HepG2 (cell line): ENCODE data around the gene UBR1. TPM values are rescaled to one million over a fixed set of nuclear protein-coding genes. Genes with fewer than 3 reads are reported as not detected.
A peak's percentile ranks its signal among the peaks of the same experiment; 100 is the strongest.

Experiments
- ARNT2 ChIP-seq: sonication (generic); formaldehyde crosslinking; IDR thresholded peaks from 2 replicates; pipeline ENCODE4 v1.8.0; 2022; ENCODE audit warnings: mild to moderate bottlenecking, low read depth, missing genetic modification reagents, moderate library complexity
- CENPBD1 ChIP-seq: sonication (generic); formaldehyde crosslinking; IDR thresholded peaks from 2 replicates; pipeline ENCODE4 v1.8.0; 2022; ENCODE audit warnings: missing genetic modification reagents, low read depth, mild to moderate bottlenecking, borderline replicate concordance
- ELK4 ChIP-seq: sonication (generic); formaldehyde crosslinking; IDR thresholded peaks from 2 replicates; pipeline ENCODE4 v1.9.0; 2021; ENCODE audit warnings: missing genetic modification reagents, borderline replicate concordance
- HMG20B ChIP-seq: conservative IDR thresholded peaks from 2 replicates; pipeline ENCODE4 v1.6.1; 2016; ENCODE audit warnings: missing genetic modification reagents, missing compliant biosample characterization
- HNRNPL ChIP-seq: fragments of 200-400 bp; formaldehyde crosslinking; IDR thresholded peaks from 2 replicates; pipeline ENCODE4 v1.6.1; 2017; ENCODE audit warnings: mild to moderate bottlenecking, low read depth, low read length
- IRF2 ChIP-seq: IDR thresholded peaks from 2 replicates; pipeline ENCODE4 v1.6.1; 2018; ENCODE audit warnings: missing genetic modification reagents, missing compliant biosample characterization
- JUNB ChIP-seq: sonication (generic); formaldehyde crosslinking; IDR thresholded peaks from 2 replicates; pipeline ENCODE4 v1.8.0; 2022; ENCODE audit warnings: missing genetic modification reagents, mild to moderate bottlenecking, borderline replicate concordance
- KAT7 ChIP-seq: IDR thresholded peaks from 2 replicates; pipeline ENCODE4 v1.6.1; 2018; ENCODE audit warnings: borderline replicate concordance, missing compliant biosample characterization
- MIXL1 ChIP-seq: IDR thresholded peaks from 2 replicates; pipeline ENCODE4 v1.6.1; 2016
- NFKB2 ChIP-seq: sonication (generic); formaldehyde crosslinking; IDR thresholded peaks from 2 replicates; pipeline ENCODE4 v1.4.0; 2020; ENCODE audit warnings: missing genetic modification reagents, borderline replicate concordance
- PRDM10 ChIP-seq: sonication (generic); formaldehyde crosslinking; IDR thresholded peaks from 2 replicates; pipeline ENCODE4 v1.4.0; 2020; ENCODE audit warnings: low read depth, missing genetic modification reagents
- XBP1 ChIP-seq: sonication (generic); formaldehyde crosslinking; IDR thresholded peaks from 2 replicates; pipeline ENCODE4 v1.5.0; 2020; ENCODE audit warnings: missing genetic modification reagents
- ZNF251 ChIP-seq: sonication (generic); formaldehyde crosslinking; IDR thresholded peaks from 2 replicates; pipeline ENCODE4 v1.9.0; 2021; ENCODE audit warnings: mild to moderate bottlenecking, missing genetic modification reagents
- ZNF569 ChIP-seq: sonication (generic); formaldehyde crosslinking; IDR thresholded peaks from 2 replicates; pipeline ENCODE4 v1.5.0; 2020; ENCODE audit warnings: mild to moderate bottlenecking, missing genetic modification reagents, moderate library complexity, borderline replicate concordance
- polyA plus RNA-seq, 8 experiments: library from polyadenylated mRNA; depleted of rRNA in 3 of 8; stranded (reverse) in 7 of 8; unstranded in 1 of 8; fragments of >200 nt; fragmentation: Illumina TruSeq in 4 of 8; extraction: Trizol in 4 of 8; gene quantifications; 2 replicates each; pipeline versions ENCODE4 v1.2.1 to v1.2.3, GENCODE V29; 2011 to 2016; ENCODE audit warnings: low read depth in 4 of 8, missing spikeins in 1 of 8, mixed read lengths in 1 of 8; ENCODE audit not compliant: insufficient read depth in 1 of 8
- total RNA-seq, 5 experiments: library from RNA; depleted of rRNA; stranded (reverse); fragments of >200 nt; fragmentation: Illumina TruSeq; extraction: Trizol; gene quantifications; 2 replicates each; pipeline ENCODE4 v1.2.3, GENCODE V29; 2016; ENCODE audit warnings: low read depth in 1 of 5
- TF ChIP-seq, protein P1 (sequence below): fragments of 450-650 bp; IDR thresholded peaks from 2 replicates; pipeline ENCODE4 v1.6.1; 2017
- TF ChIP-seq, protein P2 (sequence below): sonication (generic); formaldehyde crosslinking; IDR thresholded peaks from 2 replicates; pipeline ENCODE4 v1.5.0; 2020; ENCODE audit warnings: mild to moderate bottlenecking, low read depth, missing genetic modification reagents, borderline replicate concordance
- TF ChIP-seq, protein P3 (sequence below): sonication (generic); formaldehyde crosslinking; IDR thresholded peaks from 2 replicates; pipeline ENCODE4 v1.4.0; 2020; ENCODE audit warnings: missing genetic modification reagents

UBR1 gene
- total and polyA plus RNA-seq, 2 of the 13 experiments (the other 11 are each of a cell fraction or from before 2014, with no cell fraction given) = 6.4 to 18.0 TPM

DNA sequence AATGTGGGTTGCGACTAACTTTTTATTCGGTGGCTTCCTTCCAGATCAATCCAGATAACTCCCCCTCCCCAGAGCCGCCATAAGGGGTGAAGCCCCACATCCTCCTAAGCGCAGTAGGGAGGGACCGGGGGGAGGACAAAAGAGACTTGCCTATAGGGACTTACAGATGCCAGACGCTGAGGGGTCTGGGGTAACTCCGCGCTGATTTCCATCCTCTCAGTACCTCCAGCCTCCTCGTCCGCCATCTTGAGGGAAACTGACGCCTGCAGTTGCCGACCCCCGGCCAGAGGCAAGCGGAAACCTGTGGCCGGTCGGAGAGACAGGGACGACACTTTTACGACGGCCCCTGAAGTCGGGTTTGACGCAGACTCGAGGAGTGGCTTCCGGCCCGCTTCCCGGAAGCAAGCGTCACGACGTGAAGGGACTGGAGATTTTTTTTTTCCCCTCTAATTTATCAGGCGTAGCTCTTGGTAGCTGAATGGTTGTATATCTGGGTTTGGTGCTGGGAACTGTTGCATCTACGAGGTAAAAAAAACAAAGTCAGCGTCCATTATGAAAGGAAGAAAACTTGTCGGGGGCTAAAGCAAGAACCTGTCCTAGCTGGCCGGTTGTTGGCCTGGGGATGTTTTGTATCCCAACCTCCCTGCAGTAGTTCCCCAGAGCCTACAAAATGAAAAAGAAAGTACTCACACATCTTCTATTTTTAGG, at the start of gene UBR1 (continued):
- no peak for TF ChIP-seq JUNB (CRISPR knock-in tag)
- TF ChIP-seq MIXL1 = 0 out of 2 replicates have a peak, but pooled peaks have one; percentile 31
- TF ChIP-seq, protein P1, sequence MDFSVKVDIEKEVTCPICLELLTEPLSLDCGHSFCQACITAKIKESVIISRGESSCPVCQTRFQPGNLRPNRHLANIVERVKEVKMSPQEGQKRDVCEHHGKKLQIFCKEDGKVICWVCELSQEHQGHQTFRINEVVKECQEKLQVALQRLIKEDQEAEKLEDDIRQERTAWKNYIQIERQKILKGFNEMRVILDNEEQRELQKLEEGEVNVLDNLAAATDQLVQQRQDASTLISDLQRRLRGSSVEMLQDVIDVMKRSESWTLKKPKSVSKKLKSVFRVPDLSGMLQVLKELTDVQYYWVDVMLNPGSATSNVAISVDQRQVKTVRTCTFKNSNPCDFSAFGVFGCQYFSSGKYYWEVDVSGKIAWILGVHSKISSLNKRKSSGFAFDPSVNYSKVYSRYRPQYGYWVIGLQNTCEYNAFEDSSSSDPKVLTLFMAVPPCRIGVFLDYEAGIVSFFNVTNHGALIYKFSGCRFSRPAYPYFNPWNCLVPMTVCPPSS = no peak
- TF ChIP-seq KAT7 (CRISPR knock-in tag) = 0 out of 2 replicates have a peak, but pooled peaks have one; percentile 46
- no peak for TF ChIP-seq HMG20B (CRISPR knock-in tag)
- no peak for TF ChIP-seq XBP1 (CRISPR knock-in tag)
- no peak; the same call in 1 of the 2 replicates for TF ChIP-seq IRF2
- TF ChIP-seq CENPBD1 (CRISPR knock-in tag) = no peak
- TF ChIP-seq, protein P2, sequence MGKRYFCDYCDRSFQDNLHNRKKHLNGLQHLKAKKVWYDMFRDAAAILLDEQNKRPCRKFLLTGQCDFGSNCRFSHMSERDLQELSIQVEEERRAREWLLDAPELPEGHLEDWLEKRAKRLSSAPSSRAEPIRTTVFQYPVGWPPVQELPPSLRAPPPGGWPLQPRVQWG (CRISPR knock-in tag) = no peak
- no peak for TF ChIP-seq ZNF251 (CRISPR knock-in tag)
- TF ChIP-seq ELK4 (CRISPR knock-in tag) = 0 out of 2 replicates have a peak, but pooled peaks have one; percentile 49
- no peak for TF ChIP-seq ZNF569 (CRISPR knock-in tag)
- TF ChIP-seq, protein P3, sequence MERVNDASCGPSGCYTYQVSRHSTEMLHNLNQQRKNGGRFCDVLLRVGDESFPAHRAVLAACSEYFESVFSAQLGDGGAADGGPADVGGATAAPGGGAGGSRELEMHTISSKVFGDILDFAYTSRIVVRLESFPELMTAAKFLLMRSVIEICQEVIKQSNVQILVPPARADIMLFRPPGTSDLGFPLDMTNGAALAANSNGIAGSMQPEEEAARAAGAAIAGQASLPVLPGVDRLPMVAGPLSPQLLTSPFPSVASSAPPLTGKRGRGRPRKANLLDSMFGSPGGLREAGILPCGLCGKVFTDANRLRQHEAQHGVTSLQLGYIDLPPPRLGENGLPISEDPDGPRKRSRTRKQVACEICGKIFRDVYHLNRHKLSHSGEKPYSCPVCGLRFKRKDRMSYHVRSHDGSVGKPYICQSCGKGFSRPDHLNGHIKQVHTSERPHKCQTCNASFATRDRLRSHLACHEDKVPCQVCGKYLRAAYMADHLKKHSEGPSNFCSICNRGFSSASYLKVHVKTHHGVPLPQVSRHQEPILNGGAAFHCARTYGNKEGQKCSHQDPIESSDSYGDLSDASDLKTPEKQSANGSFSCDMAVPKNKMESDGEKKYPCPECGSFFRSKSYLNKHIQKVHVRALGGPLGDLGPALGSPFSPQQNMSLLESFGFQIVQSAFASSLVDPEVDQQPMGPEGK (CRISPR knock-in tag) = peak; percentile 64
- no peak for TF ChIP-seq ARNT2 (CRISPR knock-in tag)
- no peak for TF ChIP-seq HNRNPL
- peak; percentile 68; the same call in 1 of the 2 replicates for TF ChIP-seq NFKB2 (CRISPR knock-in tag)
- TF ChIP-seq PRDM10 (CRISPR knock-in tag) = 0 out of 2 replicates have a peak, but pooled peaks have one; percentile 22
